ENCODE measurements around the gene AAMDC.
"Not testable (repeated sequence)": the region's sequence is repeated elsewhere in the genome, so short reads cannot be mapped to it uniquely, and the experiment has no call there.

AAMDC gene

DNA sequence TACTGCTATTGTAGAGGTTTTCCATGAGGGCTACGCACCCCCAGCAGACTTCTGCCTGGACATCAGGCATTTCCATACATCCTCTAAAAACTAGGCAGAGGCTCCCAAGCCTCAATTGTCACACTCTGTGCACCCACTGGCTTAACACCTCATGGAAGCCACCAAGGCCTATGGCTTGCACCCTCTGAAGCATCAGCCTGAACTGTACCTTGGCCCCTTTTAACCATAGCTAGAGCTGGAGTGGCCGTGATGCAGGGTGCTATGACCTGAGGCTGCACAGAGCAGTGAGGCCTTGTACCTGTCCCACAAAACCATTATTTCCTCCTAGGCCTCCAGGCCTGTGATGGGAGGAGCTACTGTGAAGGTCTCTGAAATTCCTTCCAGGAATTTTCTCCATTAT lies 33.9 kb downstream of the AAMDC start:
- no peak overlapping the region for H3K27ac ChIP-seq
- TF ChIP-seq ZFX (IDR thresholded peaks at IDR 0.05; ENCODE audit: borderline replicate concordance): no peak

DNA sequence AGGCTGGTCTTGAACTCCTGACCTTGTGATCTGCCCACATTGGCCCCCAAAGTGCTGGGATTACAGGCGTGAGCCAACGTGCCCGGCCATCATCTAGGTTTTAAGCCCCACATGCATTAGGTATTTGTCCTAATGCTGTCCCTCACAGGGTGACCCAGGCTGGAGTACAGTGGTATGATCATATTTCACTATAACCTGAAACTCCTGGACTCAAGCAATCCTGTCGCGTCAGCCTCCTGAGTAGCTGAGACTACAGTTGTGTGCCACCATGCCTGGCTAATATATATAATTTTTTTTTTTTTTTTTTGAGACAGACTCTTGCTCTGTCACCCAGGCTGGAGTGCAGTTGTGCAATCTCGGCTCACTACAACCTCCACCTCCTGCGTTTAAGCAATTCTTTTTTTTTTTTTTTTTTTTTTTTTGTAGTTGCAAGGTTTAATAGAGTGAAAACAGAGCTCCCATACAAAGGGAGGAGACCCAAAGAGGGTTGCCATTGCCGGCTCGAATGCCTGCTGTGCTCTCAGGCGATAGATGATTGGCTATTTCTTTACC lies 37.0 kb downstream of the AAMDC start:
- not testable (repeated sequence) for H3K27ac ChIP-seq

DNA sequence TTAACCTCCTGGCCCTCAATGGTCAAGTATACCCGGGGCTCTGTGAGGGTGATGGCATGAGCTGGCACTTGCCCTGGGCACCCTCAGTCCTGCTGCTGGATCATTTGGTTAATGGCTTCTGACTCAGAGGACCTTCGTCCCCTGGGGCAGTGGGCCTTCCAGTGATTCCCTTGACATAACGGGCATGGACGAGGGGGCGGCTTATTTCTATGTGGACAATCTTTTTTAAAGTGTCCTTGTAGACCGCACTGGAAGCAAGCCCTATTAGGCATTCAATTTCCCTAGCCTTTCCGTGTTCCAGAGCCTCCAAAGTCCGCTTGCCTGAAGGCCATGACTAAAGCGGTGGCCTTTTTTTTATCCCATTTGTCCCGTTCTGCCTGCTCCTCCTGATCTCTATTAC lies 40.5 kb downstream of the AAMDC start:
- H3K27ac ChIP-seq: not testable (repeated sequence)

DNA sequence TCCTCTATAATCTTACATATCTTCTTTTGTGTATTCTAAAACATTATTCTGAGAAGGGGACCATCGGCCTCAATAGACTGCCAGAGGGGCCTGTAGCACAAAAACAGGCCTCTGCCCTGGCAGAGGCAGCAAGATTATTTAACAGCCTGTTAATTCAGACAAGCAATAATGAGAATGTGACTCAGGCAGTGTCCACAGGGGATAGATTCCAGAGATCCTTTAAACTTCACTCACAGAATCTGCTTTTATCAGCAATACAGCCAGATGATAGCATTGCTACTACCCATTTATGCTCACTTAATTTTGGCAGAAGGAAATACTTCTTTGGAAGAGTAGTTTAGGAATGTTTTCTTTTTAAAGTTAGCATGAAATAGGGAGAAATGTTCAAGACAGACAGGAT lies 44.9 kb downstream of the AAMDC start:
- no peak overlapping the region for H3K27ac ChIP-seq
- no peak for TF ChIP-seq ZFX (IDR thresholded peaks at IDR 0.05; ENCODE audit: borderline replicate concordance)
- TF ChIP-seq, protein P1, sequence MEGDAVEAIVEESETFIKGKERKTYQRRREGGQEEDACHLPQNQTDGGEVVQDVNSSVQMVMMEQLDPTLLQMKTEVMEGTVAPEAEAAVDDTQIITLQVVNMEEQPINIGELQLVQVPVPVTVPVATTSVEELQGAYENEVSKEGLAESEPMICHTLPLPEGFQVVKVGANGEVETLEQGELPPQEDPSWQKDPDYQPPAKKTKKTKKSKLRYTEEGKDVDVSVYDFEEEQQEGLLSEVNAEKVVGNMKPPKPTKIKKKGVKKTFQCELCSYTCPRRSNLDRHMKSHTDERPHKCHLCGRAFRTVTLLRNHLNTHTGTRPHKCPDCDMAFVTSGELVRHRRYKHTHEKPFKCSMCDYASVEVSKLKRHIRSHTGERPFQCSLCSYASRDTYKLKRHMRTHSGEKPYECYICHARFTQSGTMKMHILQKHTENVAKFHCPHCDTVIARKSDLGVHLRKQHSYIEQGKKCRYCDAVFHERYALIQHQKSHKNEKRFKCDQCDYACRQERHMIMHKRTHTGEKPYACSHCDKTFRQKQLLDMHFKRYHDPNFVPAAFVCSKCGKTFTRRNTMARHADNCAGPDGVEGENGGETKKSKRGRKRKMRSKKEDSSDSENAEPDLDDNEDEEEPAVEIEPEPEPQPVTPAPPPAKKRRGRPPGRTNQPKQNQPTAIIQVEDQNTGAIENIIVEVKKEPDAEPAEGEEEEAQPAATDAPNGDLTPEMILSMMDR (IDR thresholded peaks at IDR 0.05): no peak

DNA sequence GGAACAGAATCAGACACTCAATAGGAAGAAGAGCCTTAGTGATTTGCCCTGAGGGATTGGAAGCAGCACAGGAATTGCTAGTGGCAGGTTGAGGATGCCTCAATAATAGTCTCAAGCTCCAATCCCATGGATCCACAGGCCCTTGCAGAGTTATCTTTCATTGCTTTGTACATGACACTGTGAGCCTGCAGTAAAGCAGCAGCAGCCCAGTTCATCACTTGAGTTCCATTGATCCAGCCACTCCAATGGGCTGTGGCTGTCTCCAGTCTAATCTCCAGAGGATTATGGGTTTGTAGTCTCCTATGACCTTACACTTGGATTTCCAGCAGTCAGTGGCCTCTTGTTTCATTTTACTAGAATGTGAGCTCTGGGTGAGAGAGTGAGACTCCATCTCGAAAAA lies 45.4 kb downstream of the AAMDC start:
- TF ChIP-seq, protein P1 (IDR thresholded peaks at IDR 0.05): no peak
- no peak for TF ChIP-seq ZFX (IDR thresholded peaks at IDR 0.05; ENCODE audit: borderline replicate concordance)
- no peak overlapping the region for H3K27ac ChIP-seq

DNA sequence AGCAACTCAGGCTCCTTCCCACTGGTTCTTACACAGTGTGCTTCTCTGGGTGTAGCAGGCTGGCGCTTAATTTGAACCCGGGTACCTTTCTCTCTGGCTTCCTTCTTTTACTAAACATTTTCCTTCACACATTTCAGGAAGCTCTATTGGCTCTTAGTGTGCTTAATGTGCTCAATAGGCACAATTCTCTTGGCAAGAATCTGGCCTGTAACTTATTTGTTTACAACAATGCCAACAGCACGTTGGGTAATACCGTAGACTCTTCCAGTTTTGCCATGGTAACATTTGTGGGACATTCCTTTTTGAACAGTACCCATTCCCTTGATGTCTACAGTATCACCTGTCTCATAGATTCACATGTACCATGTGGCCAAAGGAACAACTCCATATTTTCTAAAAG lies 47.8 kb downstream of the AAMDC start:
- H3K27ac ChIP-seq: no peak overlapping the region
- TF ChIP-seq ZFX (IDR thresholded peaks at IDR 0.05; ENCODE audit: borderline replicate concordance): no peak
- TF ChIP-seq, protein P1 (IDR thresholded peaks at IDR 0.05): no peak

DNA sequence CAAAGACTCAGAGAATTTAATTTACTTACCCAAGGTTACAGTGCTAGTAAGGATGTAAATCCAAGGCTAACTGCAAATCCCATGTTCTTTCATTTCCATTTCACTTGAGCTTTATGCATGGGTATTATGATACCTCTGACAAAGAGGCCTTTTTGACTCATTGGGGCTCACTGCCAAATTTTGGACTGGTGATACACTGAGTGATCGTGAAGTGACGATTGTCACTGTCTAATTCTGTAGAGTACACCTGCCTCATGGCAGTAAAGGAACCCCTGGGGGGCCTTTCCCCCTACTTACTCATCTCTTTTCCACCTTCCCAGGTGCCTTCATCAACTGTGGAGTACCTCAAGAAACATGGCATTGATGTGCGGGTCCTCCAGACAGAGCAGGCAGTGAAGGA lies 50.9 kb downstream of the AAMDC start:
- H3K27ac ChIP-seq: no peak overlapping the region
- no peak for TF ChIP-seq ZFX (IDR thresholded peaks at IDR 0.05; ENCODE audit: borderline replicate concordance)
- TF ChIP-seq, protein P1 (IDR thresholded peaks at IDR 0.05): no peak

DNA sequence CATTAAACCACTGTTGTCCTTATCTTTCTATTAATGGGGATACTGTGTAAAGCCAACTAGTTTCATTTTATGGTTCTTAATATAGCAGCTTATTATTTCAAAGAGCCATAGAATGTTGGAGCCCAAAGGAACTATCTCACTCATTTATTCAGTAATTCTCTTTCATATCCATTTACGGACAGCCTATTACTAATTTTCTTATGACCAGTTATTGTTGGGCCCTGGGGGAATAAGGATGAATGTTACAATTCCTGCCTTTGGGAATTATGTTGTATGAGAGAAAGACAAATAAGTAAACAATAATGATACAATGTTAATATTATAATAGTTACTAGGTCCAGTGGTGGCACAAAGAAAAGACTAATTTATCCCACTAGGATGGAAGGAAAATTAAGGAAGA lies 52.4 kb downstream of the AAMDC start:
- H3K27ac ChIP-seq: no peak overlapping the region
- no peak for TF ChIP-seq ZFX (IDR thresholded peaks at IDR 0.05; ENCODE audit: borderline replicate concordance)
- TF ChIP-seq, protein P1 (IDR thresholded peaks at IDR 0.05): no peak

DNA sequence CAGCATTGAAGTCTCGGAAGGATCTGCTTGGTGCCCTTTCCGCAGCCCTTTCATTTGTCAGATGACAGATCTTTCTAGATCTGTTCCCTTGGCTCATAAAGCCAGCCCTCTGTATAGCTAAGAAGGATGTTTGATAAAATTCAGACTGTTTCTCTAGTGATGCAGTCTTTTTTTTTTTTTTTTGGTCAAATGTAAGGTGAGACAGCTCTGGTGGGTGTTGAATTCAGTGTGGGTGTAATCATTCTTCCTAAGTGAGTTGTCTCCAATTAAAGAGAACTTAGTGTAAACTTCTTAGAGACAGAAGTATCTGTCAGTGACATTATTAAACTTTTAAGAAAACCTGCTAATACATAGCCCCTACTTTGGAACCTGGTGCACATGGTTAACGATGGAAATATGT lies 53.3 kb downstream of the AAMDC start:
- TF ChIP-seq, protein P1 (IDR thresholded peaks at IDR 0.05): no peak
- TF ChIP-seq ZFX (IDR thresholded peaks at IDR 0.05; ENCODE audit: borderline replicate concordance): no peak
- no peak overlapping the region for H3K27ac ChIP-seq

Measured in 22Rv1 (cell line).